Measurements from ENCODE around the gene C14orf93.
"Not testable (repeated sequence)": the region's sequence is repeated elsewhere in the genome, so short reads cannot be mapped to it uniquely, and the experiment has no call there.

Gene C14orf93

DNA sequence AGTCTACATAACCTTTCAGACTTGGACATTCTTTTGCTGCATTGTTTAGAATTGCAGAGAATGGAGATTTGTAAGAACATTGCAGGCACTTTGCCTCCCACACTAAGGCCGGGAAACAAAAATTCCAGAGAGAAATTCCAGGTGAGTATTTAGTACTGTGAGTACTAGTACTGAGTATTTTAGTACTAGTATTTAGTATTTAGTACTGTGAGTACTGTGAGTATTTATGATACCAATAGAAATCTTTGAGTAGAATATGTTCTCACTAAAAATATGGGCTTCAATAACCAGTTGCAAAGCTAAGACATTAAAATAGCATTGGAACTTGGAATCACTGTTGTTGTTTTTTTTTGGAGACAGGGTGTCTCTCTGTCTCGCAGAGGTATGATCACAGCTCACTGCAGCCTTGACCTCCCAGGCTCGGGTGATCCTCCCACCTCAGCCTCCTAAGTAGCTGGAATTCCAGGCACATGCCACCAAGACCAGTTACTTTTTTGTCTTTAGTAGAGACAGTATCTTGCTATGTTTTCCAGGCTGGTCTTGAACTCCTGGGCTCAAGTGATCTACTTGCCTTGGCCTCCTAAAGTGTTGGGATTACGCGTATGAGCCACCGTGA, 47.8 kb downstream of the C14orf93 start:
- no peaks in the 10 kb centered on the region for H3K36me3 ChIP-seq (ENCODE audit: control insufficient read depth, low read length)
- peaks cover 7% of the 10 kb centered on the region for H3F3A ChIP-seq (ENCODE audit: control insufficient read depth, insufficient read depth)
- H3K79me2 ChIP-seq (ENCODE audit: control insufficient read depth, low read length): no peaks in the 10 kb centered on the region
- no peaks in the 10 kb centered on the region for H3K27me3 ChIP-seq (ENCODE audit: control insufficient read depth, low read length)
- H3K4me2 ChIP-seq (ENCODE audit: low read length): no peak overlapping the region
- no peak overlapping the region for H3K4me3 ChIP-seq (ENCODE audit: low read length)
- no peak overlapping the region for H3K27ac ChIP-seq (ENCODE audit: low read depth, low read length)
- H3K9me3 ChIP-seq (ENCODE audit: control insufficient read depth, insufficient read depth, low read length): no peaks in the 10 kb centered on the region
- TF ChIP-seq, protein P1, sequence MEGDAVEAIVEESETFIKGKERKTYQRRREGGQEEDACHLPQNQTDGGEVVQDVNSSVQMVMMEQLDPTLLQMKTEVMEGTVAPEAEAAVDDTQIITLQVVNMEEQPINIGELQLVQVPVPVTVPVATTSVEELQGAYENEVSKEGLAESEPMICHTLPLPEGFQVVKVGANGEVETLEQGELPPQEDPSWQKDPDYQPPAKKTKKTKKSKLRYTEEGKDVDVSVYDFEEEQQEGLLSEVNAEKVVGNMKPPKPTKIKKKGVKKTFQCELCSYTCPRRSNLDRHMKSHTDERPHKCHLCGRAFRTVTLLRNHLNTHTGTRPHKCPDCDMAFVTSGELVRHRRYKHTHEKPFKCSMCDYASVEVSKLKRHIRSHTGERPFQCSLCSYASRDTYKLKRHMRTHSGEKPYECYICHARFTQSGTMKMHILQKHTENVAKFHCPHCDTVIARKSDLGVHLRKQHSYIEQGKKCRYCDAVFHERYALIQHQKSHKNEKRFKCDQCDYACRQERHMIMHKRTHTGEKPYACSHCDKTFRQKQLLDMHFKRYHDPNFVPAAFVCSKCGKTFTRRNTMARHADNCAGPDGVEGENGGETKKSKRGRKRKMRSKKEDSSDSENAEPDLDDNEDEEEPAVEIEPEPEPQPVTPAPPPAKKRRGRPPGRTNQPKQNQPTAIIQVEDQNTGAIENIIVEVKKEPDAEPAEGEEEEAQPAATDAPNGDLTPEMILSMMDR (IDR thresholded peaks at IDR 0.05; ENCODE audit: low read depth, low read length, poor library complexity, severe bottlenecking): no peak
- TF ChIP-seq EZH2phosphoT487 (IDR thresholded peaks at IDR 0.05; ENCODE audit: borderline replicate concordance, low read length): no peak
- peaks cover 7% of the 10 kb centered on the region for H3K4me1 ChIP-seq (ENCODE audit: control insufficient read depth, low read length)
- H4K20me1 ChIP-seq (ENCODE audit: control insufficient read depth, insufficient read depth, low read depth, low read length): no peaks in the 10 kb centered on the region
- no peaks in the 10 kb centered on the region for H3K9me2 ChIP-seq (replicated peaks; ENCODE audit: control insufficient read depth, low read length)

DNA sequence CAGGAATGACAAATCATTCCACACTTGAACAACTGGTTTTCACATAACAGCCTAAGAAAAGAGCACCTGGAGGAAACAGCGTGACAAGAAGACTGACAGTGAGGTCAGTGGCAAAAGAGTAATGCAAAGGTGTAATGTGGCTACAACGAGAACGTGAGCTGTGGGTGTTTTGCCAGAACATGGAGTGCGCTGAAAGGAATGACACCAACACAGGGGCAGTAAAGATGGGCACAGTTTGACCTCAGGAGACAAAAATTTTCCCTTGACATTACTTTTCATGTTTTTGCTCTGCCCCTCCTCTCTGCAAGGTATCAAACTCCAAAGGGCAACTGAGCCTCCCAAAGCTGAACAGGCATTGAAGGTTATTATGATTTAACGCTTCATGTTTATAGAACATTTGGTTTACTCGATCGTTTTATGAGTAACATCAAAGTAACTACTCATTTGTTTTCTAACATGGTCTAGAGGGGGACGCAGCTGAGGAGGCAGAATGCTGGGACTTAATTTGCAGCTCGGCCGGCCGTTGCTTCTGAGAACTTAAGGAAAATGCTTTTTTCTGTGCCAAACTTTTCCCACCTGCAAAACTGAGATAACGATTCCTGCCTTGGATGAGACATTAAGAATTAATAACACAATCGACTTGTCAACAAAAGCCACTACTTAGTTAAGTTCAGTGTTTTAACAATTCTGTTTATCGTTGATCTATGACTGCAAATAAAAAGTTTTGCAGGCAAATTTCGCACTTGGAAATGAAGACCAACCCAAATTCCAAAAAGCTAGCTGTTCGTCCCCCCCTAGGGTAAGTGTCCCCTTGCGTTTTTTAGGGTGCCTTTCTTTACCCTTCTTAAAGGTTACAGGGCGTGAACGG, 54.0 kb downstream of the C14orf93 start:
- peaks cover 7% of the 10 kb centered on the region for H3F3A ChIP-seq (ENCODE audit: control insufficient read depth, insufficient read depth)
- no peaks in the 10 kb centered on the region for H4K20me1 ChIP-seq (ENCODE audit: control insufficient read depth, insufficient read depth, low read depth, low read length)
- peaks cover 21% of the 10 kb centered on the region for H3K4me1 ChIP-seq (ENCODE audit: control insufficient read depth, low read length)
- no peaks in the 10 kb centered on the region for H3K9me3 ChIP-seq (ENCODE audit: control insufficient read depth, insufficient read depth, low read length)
- H3K36me3 ChIP-seq (ENCODE audit: control insufficient read depth, low read length): peaks cover 46% of the 10 kb centered on the region
- peak overlapping the region; percentile 90 for H3K4me2 ChIP-seq (ENCODE audit: low read length)
- TF ChIP-seq EZH2phosphoT487 (IDR thresholded peaks at IDR 0.05; ENCODE audit: borderline replicate concordance, low read length): no peak
- TF ChIP-seq, protein P1 (IDR thresholded peaks at IDR 0.05; ENCODE audit: low read depth, low read length, poor library complexity, severe bottlenecking): no peak
- peaks cover 26% of the 10 kb centered on the region for H3K79me2 ChIP-seq (ENCODE audit: control insufficient read depth, low read length)
- H3K27ac ChIP-seq (ENCODE audit: low read depth, low read length): peak overlapping the region; percentile 75
- peak overlapping the region; percentile 77 for H3K4me3 ChIP-seq (ENCODE audit: low read length)
- H3K9me2 ChIP-seq (replicated peaks; ENCODE audit: control insufficient read depth, low read length): no peaks in the 10 kb centered on the region
- no peaks in the 10 kb centered on the region for H3K27me3 ChIP-seq (ENCODE audit: control insufficient read depth, low read length)

DNA sequence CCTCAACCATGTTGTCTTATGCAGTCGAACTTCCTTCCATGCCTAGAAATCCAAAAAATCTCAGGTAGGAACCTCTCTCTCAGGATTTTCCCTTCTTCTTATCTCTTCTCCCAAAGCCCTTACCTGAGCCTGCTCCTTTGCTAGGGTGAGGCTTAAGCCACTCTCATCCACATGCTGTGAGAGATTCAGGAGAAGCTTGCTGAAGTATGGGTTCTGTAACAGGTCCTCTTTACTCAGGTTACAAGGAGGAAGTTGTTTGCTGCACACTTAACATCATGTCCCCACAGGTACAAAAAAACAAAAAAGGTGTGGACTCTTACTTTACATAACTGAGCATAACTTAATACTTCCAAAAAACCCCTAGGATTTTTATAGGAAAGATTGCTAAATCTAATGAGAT, 57.5 kb downstream of the C14orf93 start:
- TF ChIP-seq, protein P1 (IDR thresholded peaks at IDR 0.05; ENCODE audit: low read depth, low read length, poor library complexity, severe bottlenecking): no peak
- no peak for TF ChIP-seq EZH2phosphoT487 (IDR thresholded peaks at IDR 0.05; ENCODE audit: borderline replicate concordance, low read length)
- Histone ChIP-seq H3K4me2 (ENCODE audit: low read length) (no peak overlapping the region), H3F3A (ENCODE audit: control insufficient read depth, insufficient read depth) (no peaks in the 10 kb centered on the region), H3K9me2 (replicated peaks; ENCODE audit: control insufficient read depth, low read length) (no peaks in the 10 kb centered on the region), H3K27ac (ENCODE audit: low read depth, low read length) (no peak overlapping the region), H3K36me3 (ENCODE audit: control insufficient read depth, low read length) (peaks cover 69% of the 10 kb centered on the region), H3K27me3 (ENCODE audit: control insufficient read depth, low read length) (no peaks in the 10 kb centered on the region), H3K79me2 (ENCODE audit: control insufficient read depth, low read length) (peaks cover 26% of the 10 kb centered on the region), H3K4me3 (ENCODE audit: low read length) (no peak overlapping the region), H4K20me1 (ENCODE audit: control insufficient read depth, insufficient read depth, low read depth, low read length) (no peaks in the 10 kb centered on the region), H3K9me3 (ENCODE audit: control insufficient read depth, insufficient read depth, low read length) (no peaks in the 10 kb centered on the region), H3K4me1 (ENCODE audit: control insufficient read depth, low read length) (peaks cover 16% of the 10 kb centered on the region)

DNA sequence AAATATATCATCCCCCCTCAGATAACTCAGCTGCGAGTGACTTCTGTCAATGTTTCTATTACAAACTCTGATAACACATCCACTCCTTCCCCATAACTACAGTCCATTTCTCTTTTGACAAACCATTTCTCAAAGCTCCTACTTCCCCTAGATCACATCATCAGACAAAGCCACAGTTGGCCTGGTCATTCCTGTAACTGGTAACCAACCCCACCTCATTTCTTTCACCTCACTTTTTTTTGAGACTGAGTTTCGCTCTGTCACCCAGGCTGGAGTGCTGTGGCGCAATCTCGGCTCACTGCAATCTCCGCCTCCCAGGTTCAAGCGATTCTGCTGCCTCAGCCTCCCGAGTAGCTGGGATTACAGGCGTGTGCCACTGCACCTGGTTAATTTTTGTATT, 58.1 kb downstream of the C14orf93 start:
- H3K4me2 ChIP-seq (ENCODE audit: low read length); H4K20me1 ChIP-seq (ENCODE audit: control insufficient read depth, insufficient read depth, low read depth, low read length); H3K27me3 ChIP-seq (ENCODE audit: control insufficient read depth, low read length); H3K9me2 ChIP-seq (replicated peaks; ENCODE audit: control insufficient read depth, low read length); H3F3A ChIP-seq (ENCODE audit: control insufficient read depth, insufficient read depth); H3K27ac ChIP-seq (ENCODE audit: low read depth, low read length); H3K4me3 ChIP-seq (ENCODE audit: low read length); H3K9me3 ChIP-seq (ENCODE audit: control insufficient read depth, insufficient read depth, low read length): not testable (repeated sequence)
- peaks cover 26% of the 10 kb centered on the region for H3K79me2 ChIP-seq (ENCODE audit: control insufficient read depth, low read length)
- peaks cover 12% of the 10 kb centered on the region for H3K4me1 ChIP-seq (ENCODE audit: control insufficient read depth, low read length)
- peaks cover 76% of the 10 kb centered on the region for H3K36me3 ChIP-seq (ENCODE audit: control insufficient read depth, low read length)
